Stimulated activated CD8-positive, alpha-beta memory T cell treated with anti-CD3 and anti-CD28 coated beads, Interleukin-7, amount 100 ng/mL, for 1 hour (primary cell): Measurements from ENCODE around the gene WBP1L.
"Not testable (repeated sequence)": the region's sequence is repeated elsewhere in the genome, so short reads cannot be mapped to it uniquely, and the experiment has no call there.

Source experiments
- DNase-seq, 2 donors: peaks; one replicate each; pipeline ENCODE4 v3.0.0-alpha.2; 2020; ENCODE audit warnings: low read depth in 2 of 2

The WBP1L gene

DNA sequence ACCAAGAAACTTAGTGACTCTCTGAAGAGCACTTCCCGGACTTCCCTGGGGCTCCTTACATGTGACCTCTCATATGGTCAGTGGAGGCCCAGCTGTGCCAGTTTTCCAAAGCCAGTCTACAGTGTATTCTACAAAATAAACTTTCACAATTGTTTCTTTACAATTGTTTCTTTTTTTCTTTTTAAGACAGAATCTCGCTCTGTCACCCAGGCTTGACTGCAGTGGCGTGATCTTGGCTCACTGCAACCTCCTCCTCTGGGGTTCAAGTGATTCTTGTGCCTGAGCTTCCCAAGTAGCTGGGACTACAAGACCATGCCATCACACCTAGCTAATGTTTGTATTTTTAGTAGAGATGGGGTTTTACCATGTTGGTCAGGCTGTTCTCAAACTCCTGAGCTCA lies 67.6 kb downstream of the WBP1L start:
- no peak for DNase-seq

- DNase-seq, result no peak
Measured at GRCh38 chr10:102812231-102812876, 68.6 kb downstream of the WBP1L start.

DNA sequence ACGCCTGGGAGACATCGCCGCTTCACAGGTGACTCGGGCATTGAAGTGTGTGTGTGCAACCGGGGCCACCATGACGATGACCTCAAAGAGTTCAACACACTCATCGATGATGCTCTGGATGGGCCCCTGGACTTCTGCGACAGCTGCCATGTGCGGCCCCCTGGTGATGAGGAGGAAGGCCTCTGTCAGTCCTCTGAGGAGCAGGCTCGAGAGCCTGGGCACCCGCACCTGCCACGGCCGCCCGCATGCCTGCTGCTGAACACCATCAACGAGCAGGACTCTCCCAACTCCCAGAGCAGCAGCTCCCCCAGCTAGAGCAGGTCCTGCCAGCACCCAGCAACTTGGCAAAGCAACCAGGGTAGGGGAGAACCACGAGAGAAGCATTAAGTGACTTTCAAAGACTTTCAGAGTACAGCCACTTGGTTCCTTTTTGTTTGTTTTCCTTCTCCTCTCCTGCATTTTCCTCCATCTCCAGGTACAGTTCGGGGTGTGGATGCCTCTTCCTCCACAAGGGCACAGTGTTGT lies 69.3 kb downstream of the WBP1L start:
- no peak for DNase-seq

DNA sequence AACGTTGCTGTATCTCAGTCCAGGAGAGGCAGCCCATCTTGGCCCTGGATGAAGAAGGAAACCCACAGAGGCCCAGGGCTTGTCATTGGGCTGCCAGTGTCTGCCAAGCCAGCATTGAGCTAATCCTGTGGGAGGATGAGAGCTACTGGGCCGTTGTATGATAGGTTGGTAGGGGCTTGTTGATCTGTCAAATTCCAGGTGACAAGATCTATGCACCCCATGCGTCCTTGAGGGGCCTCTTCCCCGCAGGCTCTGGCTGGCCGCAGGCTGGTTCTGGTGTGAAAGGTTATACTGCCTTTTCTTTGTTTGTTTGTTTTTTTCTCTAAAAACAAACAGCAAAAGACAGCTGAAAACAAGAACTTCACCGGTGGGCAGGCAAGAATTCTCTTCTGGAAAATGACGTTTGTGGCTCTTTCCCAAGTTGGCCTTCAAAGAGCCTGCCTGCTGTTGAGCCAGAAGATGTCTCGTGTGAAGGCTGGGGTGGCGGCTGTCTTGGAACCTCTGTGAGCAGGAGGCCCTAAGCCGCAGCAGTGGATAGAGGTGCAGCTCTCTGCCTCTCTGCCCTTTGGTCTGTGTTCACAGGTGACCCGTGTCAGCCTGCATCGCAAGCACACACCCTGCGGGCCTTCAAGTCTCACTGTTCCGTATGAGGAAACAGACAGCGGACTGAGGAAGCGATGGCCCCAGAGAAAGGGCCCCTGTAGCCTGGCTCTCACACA lies 70.1 kb downstream of the WBP1L start:
- no peak for DNase-seq

- DNase-seq, result no peak
Measured at GRCh38 chr10:102814453-102814871, 70.7 kb downstream of the WBP1L start.

DNA sequence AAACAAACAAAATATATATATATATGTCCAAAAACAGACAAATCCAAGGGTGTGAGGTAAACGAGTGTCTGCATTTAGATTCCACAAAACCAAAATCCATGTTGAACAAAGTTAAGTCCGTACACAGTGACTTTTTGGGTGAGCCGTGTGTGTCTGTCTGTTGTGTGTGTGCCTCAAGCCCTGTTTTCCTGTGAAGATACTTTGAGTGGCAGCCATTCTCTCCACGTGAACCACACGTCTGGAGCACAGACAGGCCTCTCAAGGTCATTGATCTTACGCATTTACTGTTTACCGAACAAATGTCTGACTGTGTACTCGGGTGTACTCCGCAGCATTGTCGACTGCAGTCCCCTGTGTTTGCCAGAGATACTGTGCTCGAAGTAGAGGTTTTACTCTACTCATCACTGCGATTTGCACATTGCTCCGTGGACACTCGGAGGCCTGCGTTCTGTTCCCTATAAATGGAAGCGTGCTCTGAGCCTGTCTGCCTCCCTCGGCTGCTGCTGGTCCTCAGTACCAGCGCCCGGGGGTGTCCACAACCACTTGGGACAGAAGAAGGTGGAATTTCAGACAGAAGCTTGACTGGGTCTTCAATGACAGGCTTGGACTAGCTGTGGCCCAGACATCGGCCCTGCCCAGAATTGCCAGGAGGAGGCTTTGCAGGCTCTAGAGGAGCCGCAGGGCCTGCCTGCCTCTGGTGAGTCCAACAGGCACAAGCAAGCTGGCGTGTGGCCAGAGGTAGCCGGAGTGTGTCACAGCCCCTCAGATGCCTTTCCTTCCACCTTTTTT lies 71.3 kb downstream of the WBP1L start:
- no peak for DNase-seq

DNA sequence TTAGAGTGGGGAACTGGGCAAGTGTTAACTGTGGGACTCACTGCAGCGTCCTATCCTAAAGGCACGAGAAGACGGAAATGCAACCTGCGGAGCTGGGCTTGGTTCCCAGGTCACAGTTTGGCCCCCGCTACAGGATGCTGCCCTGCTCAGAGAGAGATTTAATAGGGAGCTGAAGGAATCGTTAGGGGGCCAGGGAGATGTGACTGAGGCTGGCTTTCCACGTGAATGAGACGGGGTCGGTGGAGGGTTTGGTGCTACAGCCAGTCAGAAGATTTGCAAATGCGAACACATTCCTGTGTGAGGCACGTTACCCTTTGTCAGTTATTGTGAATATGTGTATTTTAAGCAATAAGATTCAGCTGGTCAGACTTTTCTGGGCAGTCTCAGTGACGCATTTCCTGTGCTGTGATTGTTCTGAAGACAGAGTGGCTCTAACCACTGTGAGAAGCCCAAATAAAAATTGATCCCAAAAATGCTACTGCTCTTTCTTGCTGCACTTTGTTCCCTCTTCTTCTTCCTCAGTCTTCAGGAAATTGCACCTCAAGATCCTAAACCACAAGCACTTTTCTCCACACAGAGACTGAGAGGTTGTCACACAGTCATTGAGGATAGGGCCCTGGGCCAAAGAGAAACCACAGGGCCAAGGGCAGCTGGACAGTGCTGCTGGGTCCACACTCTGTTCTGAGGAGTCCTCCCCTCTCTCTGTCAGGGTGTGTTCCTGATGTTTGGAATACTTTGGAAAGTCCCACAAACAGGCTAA lies 72.2 kb downstream of the WBP1L start:
- DNase-seq, result no peak

DNA sequence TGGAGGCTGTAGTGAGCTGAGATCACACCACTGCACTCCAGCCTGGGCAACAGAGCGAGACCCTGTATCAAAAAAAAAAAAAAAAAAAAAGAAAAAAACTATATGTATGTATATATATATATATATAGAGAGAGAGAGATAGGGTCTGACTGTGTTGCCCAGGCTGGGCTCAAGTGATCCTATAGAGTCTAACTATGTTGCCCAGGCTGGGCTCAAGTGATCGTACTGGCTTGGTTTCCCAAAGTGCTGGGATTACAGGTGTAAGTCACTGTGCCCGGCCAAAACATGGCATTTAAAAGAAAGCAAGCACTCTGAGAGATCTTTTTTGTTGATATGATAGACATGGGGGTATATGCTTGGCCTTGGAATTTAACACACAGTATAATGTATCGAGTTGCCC lies 73.4 kb downstream of the WBP1L start:
- DNase-seq, result no peak

DNA sequence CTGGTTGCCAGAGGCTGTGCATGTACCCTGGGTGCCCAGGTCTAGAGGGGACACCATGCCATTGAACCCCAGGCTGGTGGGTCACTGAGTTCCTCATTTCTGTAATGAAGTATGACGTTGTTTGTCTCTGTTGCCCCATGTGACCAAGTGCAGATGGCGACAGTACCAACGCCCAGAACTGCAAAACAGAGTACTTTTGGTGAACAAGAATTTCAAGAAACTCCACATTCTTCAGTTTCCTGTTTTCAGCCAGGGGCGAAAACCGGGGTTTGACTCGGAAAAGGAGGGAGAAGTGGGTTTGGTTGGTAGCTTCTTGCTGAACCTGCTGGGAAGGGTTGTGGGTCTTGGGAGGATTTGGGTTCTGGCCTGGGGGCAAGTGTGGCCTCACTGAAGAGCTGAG lies 75.3 kb downstream of the WBP1L start:
- no peak for DNase-seq

GRCh38 chr10:102820008-102820407 lies 76.3 kb downstream of the WBP1L start:
- not testable (repeated sequence) for DNase-seq

- DNase-seq, result no peak
Measured at GRCh38 chr10:102822222-102822621, 78.5 kb downstream of the WBP1L start.

GRCh38 chr10:102824664-102825063 lies 80.9 kb downstream of the WBP1L start:
- no peak for DNase-seq

GRCh38 chr10:102826148-102826796 lies 82.5 kb downstream of the WBP1L start:
- no peak for DNase-seq

DNA sequence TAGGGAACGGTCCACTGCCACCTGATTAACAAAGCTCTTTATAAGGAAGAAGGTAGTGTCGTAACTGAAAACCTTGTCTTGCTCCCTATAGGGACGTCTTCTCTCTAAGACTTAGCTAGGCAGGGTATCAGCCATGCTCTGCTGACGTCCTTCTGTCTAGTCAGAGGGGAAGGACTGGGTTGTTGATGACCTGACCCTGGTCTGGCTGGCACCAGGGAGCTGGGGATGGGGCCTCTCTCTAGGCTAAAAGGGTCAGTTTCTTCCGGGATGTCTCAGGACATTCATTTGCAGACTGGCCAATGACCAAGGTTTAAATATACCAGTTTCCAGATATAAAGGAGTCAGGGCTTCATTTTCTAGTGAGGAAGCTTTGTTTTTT lies 83.8 kb downstream of the WBP1L start:
- no peak for DNase-seq

- no peak for DNase-seq
Measured at GRCh38 chr10:102831322-102832071, 87.7 kb downstream of the WBP1L start.

DNA sequence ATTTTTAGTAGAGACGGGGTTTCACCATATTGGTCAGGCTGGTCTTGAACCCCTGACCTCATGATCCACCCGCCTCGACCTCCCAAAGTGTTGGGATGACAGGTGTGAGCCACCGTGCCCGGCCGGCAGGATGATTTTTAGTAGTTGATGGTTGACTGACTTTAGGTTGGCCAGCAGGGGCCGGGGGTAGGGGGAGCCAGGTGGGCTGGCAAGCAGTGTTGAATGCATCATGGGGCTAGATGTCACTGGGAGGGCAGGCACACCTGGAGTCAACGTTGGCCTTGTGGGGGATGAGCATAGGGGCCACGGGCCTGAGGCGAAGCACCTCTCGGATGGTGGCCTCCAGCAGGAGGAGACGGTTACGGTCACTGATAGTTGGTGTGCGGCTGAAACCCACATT lies 88.5 kb downstream of the WBP1L start:
- DNase-seq, result no peak

GRCh38 chr10:102832987-102833386 lies 89.2 kb downstream of the WBP1L start:
- no peak for DNase-seq

DNA sequence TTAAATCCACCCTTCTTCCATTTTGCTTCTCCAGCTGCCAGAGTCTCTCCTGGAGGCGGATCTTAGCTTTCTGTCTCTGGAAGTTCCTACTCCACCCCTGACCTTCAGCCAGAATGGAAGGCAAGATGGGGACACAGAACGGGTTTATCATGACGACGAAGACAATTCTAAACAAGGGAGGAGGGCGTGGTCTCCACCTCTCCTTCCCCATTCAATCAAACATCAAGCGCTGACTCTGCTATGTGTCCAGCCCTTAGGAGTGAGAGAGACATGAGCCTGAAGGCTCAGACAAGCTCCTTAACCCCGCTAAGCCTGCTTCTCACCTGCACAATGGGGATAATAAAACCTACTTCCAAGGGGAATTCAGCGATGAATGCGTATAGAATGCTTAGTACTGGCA lies 90.4 kb downstream of the WBP1L start:
- DNase-seq, result no peak

DNA sequence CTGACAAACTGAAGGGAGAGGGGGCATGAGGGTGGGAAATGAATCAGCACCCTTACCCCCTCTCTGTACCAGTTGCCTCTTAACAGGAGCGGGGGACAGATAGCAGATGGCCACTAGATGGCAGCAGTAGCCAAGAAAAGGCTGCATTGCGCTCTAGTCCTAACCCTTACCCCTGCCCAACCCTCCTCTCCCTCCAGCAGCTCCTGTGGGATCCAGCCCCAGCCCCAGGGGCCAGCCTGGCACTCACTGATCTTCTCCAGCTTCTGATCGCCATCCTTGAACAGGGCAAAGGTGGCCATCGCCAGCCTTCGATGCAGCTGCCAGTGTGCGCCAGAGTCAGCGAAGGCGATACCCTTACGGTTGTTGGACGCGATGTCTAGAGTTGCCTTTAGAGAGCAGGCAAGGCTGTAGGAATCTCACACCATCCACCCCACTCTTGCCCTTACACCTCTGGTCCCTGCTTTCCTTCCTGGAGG lies 91.3 kb downstream of the WBP1L start:
- peak; percentile 45 to 60 for DNase-seq

DNA sequence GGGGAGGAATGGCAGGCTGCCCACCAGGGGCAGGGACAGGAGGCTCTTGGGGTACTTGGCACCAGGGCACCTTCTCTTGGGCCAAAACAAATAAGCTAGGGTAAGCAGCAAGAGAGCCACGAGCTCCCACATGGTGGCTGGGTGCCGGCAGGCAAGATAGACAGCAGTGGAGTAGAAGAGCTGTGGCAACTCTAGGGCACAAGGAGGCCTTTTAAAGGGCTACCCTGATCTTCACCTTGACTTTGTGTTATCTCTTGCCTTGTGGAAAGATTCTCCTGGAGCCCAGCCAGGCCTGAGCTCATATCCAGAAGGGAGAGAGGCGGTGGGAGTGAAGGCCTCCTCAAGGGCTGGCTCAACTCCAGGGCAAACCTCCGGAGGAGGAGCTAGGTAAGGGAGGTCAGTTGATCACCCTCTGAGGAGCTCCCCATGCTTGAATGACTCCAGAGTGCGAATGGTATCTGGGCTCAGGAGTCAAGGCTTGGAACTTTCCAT lies 93.5 kb downstream of the WBP1L start, which contains the start of gene CYP17A1:
Gene CYP17A1, minus strand, starts transcription at position 184 of the 492 bp plus-strand sequence. Its CDS starts 52 bp downstream, at position 132.
- no peak for DNase-seq
